Measurements from ENCODE around the gene DUSP28. TPM values are rescaled to one million over a fixed set of nuclear protein-coding genes. Genes with fewer than 3 reads are reported as not detected.

DUSP28 gene
- total and polyA plus RNA-seq, 2 donors from 2014 or later = 5.9 to 7.0 TPM

GRCh38 chr2:240598311-240598911 is 38.3 kb downstream of the DUSP28 start:
- Histone ChIP-seq H3K36me3 (ENCODE audit: control insufficient read depth in 2 of 3, insufficient read depth in 3 of 3, low read length in 3 of 3) (peaks cover 0 to 5% (median 3%) of the 10 kb centered on the region in 3 donors), H3K4me1 (ENCODE audit: control insufficient read depth in 2 of 3, insufficient read depth in 2 of 3, low read depth in 1 of 3, low read length in 3 of 3) (no peaks in the 10 kb centered on the region), H3K27me3 (ENCODE audit: control insufficient read depth, insufficient read depth, low read length) (no peaks in the 10 kb centered on the region), H3K9me3 (ENCODE audit: control insufficient read depth in 2 of 3, insufficient read depth in 1 of 3, low read length in 3 of 3) (no peaks in the 10 kb centered on the region), H3K27ac (ENCODE audit: low read depth in 2 of 2, low read length in 2 of 2) (no peak overlapping the region), H3K9ac (ENCODE audit: low read length in 3 of 3) (no peak overlapping the region), H3K4me3 (ENCODE audit: low read length in 3 of 3) (no peak overlapping the region)
- no peak for TF ChIP-seq CTCF (IDR thresholded peaks at IDR 0.05; ENCODE audit: borderline replicate concordance, extremely low read depth, insufficient read depth)
- peak in 2 of 5 donors; percentile 26 to 69 for DNase-seq
- no peak for FAIRE-seq
- intact Hi-C loops (cut with DNase I) = no loop called here

GRCh38 chr2:240599141-240599583 is 39.0 kb downstream of the DUSP28 start:
- H3K27ac ChIP-seq (ENCODE audit: low read depth in 2 of 2, low read length in 2 of 2) = no peak overlapping the region
- peak in 2 of 5 donors; percentile 18 to 61 for DNase-seq
- no peaks in the 10 kb centered on the region for H3K27me3 ChIP-seq (ENCODE audit: control insufficient read depth, insufficient read depth, low read length)
- intact Hi-C loops (cut with DNase I) = no loop called here
- no peak overlapping the region for H3K4me3 ChIP-seq (ENCODE audit: low read length in 3 of 3)
- H3K9me3 ChIP-seq (ENCODE audit: control insufficient read depth in 2 of 3, insufficient read depth in 1 of 3, low read length in 3 of 3) = no peaks in the 10 kb centered on the region
- H3K36me3 ChIP-seq (ENCODE audit: control insufficient read depth in 2 of 3, insufficient read depth in 3 of 3, low read length in 3 of 3) = peaks cover 0 to 5% (median 3%) of the 10 kb centered on the region in 3 donors
- no peak for TF ChIP-seq CTCF (IDR thresholded peaks at IDR 0.05; ENCODE audit: borderline replicate concordance, extremely low read depth, insufficient read depth)
- H3K4me1 ChIP-seq (ENCODE audit: control insufficient read depth in 2 of 3, insufficient read depth in 2 of 3, low read depth in 1 of 3, low read length in 3 of 3) = peaks cover 0 to under 1% (median 0%) of the 10 kb centered on the region in 3 donors
- H3K9ac ChIP-seq (ENCODE audit: low read length in 3 of 3) = no peak overlapping the region
- no peak for FAIRE-seq

- Histone ChIP-seq H3K4me1 (ENCODE audit: control insufficient read depth in 2 of 3, insufficient read depth in 2 of 3, low read depth in 1 of 3, low read length in 3 of 3) (peaks cover 0 to 4% (median 2%) of the 10 kb centered on the region in 3 donors), H3K4me3 (ENCODE audit: low read length in 3 of 3) (no peak overlapping the region), H3K27ac (ENCODE audit: low read depth in 2 of 2, low read length in 2 of 2) (no peak overlapping the region), H3K36me3 (ENCODE audit: control insufficient read depth in 2 of 3, insufficient read depth in 3 of 3, low read length in 3 of 3) (peaks cover 0 to 5% (median 3%) of the 10 kb centered on the region in 3 donors), H3K9ac (ENCODE audit: low read length in 3 of 3) (no peak overlapping the region), H3K9me3 (ENCODE audit: control insufficient read depth in 2 of 3, insufficient read depth in 1 of 3, low read length in 3 of 3) (no peaks in the 10 kb centered on the region), H3K27me3 (ENCODE audit: control insufficient read depth, insufficient read depth, low read length) (no peaks in the 10 kb centered on the region)
- intact Hi-C loops (cut with DNase I) = no loop called here
- TF ChIP-seq CTCF (IDR thresholded peaks at IDR 0.05; ENCODE audit: borderline replicate concordance, extremely low read depth, insufficient read depth) = no peak
- DNase-seq (peak in 1 of 5 donors; percentile 55), FAIRE-seq (no peak)
Measured at GRCh38 chr2:240600451-240600961, 40.3 kb downstream of the DUSP28 start.

Measured in kidney (tissue), 14 donors.